Caco-2 (cell line): ENCODE measurements around the gene ITSN2. TPM values are rescaled to one million over a fixed set of nuclear protein-coding genes. Genes with fewer than 3 reads are reported as not detected.

ENCODE experiments used
- BruUV-seq: library from RNA; stranded (reverse); fragments of 400-500 nt; replicated peaks from 2 replicates; lab custom pipeline; 2021; lab: Mats Ljungman, UMichigan
- CTCF ChIA-PET: fragments of 300-600 bp; sonication (Branson Sonifier 250); formaldehyde crosslinking; loops from one replicate; lab custom pipeline; 2022; ENCODE audit warnings: antibody characterized with exemption; lab: Charles Lee
- POLR2A ChIA-PET: fragments of 300-600 bp; sonication (Branson Sonifier 250); formaldehyde crosslinking; loops from one replicate; lab custom pipeline; 2022; ENCODE audit warnings: antibody characterized with exemption; lab: Charles Lee
- DNase-seq, 2 experiments: peaks; one replicate each; pipeline versions ENCODE4 v3.0.0 to v3.0.0-alpha.2; 2020 to 2022
- H3K27me3 ChIP-seq: replicated peaks from 2 replicates; pipeline ENCODE4 v1.6.0; 2011; ENCODE audit warnings: low read length; ENCODE audit not compliant: control insufficient read depth, insufficient read depth
- H3K36me3 ChIP-seq: 2 replicates; pipeline ENCODE4 v1.5.1; 2011; ENCODE audit warnings: low read length; ENCODE audit not compliant: control insufficient read depth, insufficient read depth
- H3K4me1 ChIP-seq: fragments of 250-450 bp; sonication (Bioruptor Pico); 2 replicates; pipeline ENCODE4 v1.5.1; 2020; ENCODE audit warnings: mild to moderate bottlenecking
- H3K4me3 ChIP-seq: 2 replicates; pipeline ENCODE4 v1.5.1; 2011; ENCODE audit warnings: low read depth, mild to moderate bottlenecking, control low read depth, low read length
- H3K9me3 ChIP-seq: fragments of 250-450 bp; sonication (Bioruptor Pico); 2 replicates; pipeline ENCODE4 v1.5.1; 2020; ENCODE audit warnings: mild to moderate bottlenecking, moderate library complexity
- H3K27ac Mint-ChIP-seq: one replicate; pipeline ENCODE4 v1.8.0; 2022; ENCODE audit warnings: mixed read lengths; ENCODE audit not compliant: unreplicated experiment
- H3K27me3 Mint-ChIP-seq: one replicate; pipeline ENCODE4 v1.8.0; 2022; ENCODE audit warnings: mixed read lengths; ENCODE audit not compliant: insufficient read depth, unreplicated experiment
- H3K36me3 Mint-ChIP-seq: one replicate; pipeline ENCODE4 v1.8.0; 2022; ENCODE audit warnings: mild to moderate bottlenecking, mixed read lengths; ENCODE audit not compliant: insufficient read depth, unreplicated experiment
- H3K4me1 Mint-ChIP-seq: one replicate; pipeline ENCODE4 v1.8.0; 2022; ENCODE audit warnings: low read depth, mixed read lengths; ENCODE audit not compliant: unreplicated experiment
- H3K4me3 Mint-ChIP-seq: one replicate; pipeline ENCODE4 v1.8.0; 2022; ENCODE audit warnings: mild to moderate bottlenecking, moderate library complexity, mixed read lengths; ENCODE audit not compliant: unreplicated experiment
- H3K9me3 Mint-ChIP-seq: one replicate; pipeline ENCODE4 v1.8.0; 2022; ENCODE audit warnings: mixed read lengths; ENCODE audit not compliant: unreplicated experiment
- CTCF ChIP-seq, 2 experiments: fragments of 200-600 bp in 1 of 2; IDR thresholded peaks; 1 replicate in 1 of 2; 2 replicates in 1 of 2; pipeline versions ENCODE4 v1.5.1 to v1.8.0; 2011 to 2022; ENCODE audit warnings: antibody characterized with exemption in 1 of 2, control low read depth in 1 of 2, inconsistent platforms in 1 of 2, low read depth in 1 of 2, low read length in 1 of 2, mild to moderate bottlenecking in 1 of 2, moderate library complexity in 1 of 2; ENCODE audit not compliant: insufficient read depth in 1 of 2, severe bottlenecking in 1 of 2, unreplicated experiment in 1 of 2
- intact Hi-C: fragments of 100-400 bp; cut with micrococcal nuclease; formaldehyde crosslinking; loops from one replicate; pipeline ENCODE4 v1.10.0; 2022; ENCODE audit not compliant: unreplicated experiment
- total RNA-seq: library from RNA; stranded (reverse); gene quantifications from 2 replicates; pipeline ENCODE4 v1.2.3, GENCODE V29; 2022

Gene ITSN2
- total RNA-seq, 1 experiment from 2014 or later = 49.4 TPM

GRCh38 chr2:24382363-24383073 is 22.2 kb upstream of the ITSN2 start:
- Mint-ChIP-seq H3K27me3 (no peaks in the 10 kb centered on the region), H3K4me3 (no peak overlapping the region), H3K27ac (no peak overlapping the region), H3K36me3 (no peaks in the 10 kb centered on the region), H3K4me1 (peaks cover 9% of the 10 kb centered on the region), H3K9me3 (no peaks in the 10 kb centered on the region)
- peaks cover 10% of the 10 kb centered on the region for H3K4me1 ChIP-seq
- peak; percentile 73 to 89 for TF ChIP-seq CTCF (IDR thresholded peaks at IDR 0.05; ENCODE audit: insufficient read depth in 1 of 2, low read depth in 1 of 2, low read length in 1 of 2, severe bottlenecking in 1 of 2, unreplicated experiment in 1 of 2)
- no peaks in the 10 kb centered on the region for H3K9me3 ChIP-seq
- H3K36me3 ChIP-seq = no peaks in the 10 kb centered on the region
- intact Hi-C loops = loop anchor here (1.0 to 5.0 kb wide), 3 partner anchors 70 to 298 kb away; partner anchors contain the start of gene TP53I3
- BruUV-seq = no TSS peak
- ChIA-PET CTCF (no interaction called here), POLR2A (no interaction called here)
- no peak overlapping the region for H3K4me3 ChIP-seq
- no peaks in the 10 kb centered on the region for H3K27me3 ChIP-seq
- DNase-seq = peak; percentile 68 to 81

GRCh38 chr2:24380820-24381219 is 20.5 kb upstream of the ITSN2 start:
- Histone ChIP-seq H3K4me3 (no peak overlapping the region), H3K27me3 (no peaks in the 10 kb centered on the region), H3K9me3 (no peaks in the 10 kb centered on the region), H3K4me1 (peaks cover 12% of the 10 kb centered on the region), H3K36me3 (no peaks in the 10 kb centered on the region)
- Mint-ChIP-seq H3K27ac (peak overlapping the region; percentile 37), H3K4me1 (peaks cover 9% of the 10 kb centered on the region), H3K27me3 (no peaks in the 10 kb centered on the region), H3K36me3 (no peaks in the 10 kb centered on the region), H3K9me3 (no peaks in the 10 kb centered on the region), H3K4me3 (no peak overlapping the region)
- CTCF ChIA-PET = no interaction called here
- DNase-seq = peak in 1 of 2 experiments; percentile 35
- intact Hi-C loops = loop anchor here (2.0 to 5.0 kb wide), 3 partner anchors 69 to 392 kb away; no protein-coding TSS in a partner anchor
- POLR2A ChIA-PET = no interaction called here
- TF ChIP-seq CTCF (IDR thresholded peaks at IDR 0.05; ENCODE audit: insufficient read depth in 1 of 2, low read depth in 1 of 2, low read length in 1 of 2, severe bottlenecking in 1 of 2, unreplicated experiment in 1 of 2) = no peak
- BruUV-seq = no TSS peak

- H3K36me3 Mint-ChIP-seq = no peaks in the 10 kb centered on the region
- H3K36me3 ChIP-seq = no peaks in the 10 kb centered on the region
- POLR2A ChIA-PET = interaction anchor here (0.7 kb wide), 1 partner anchor 115 kb away, joined by 3 read pairs; no protein-coding TSS in a partner anchor
- CTCF ChIA-PET = no interaction called here
- H3K27me3 ChIP-seq = no peaks in the 10 kb centered on the region
- no peak for DNase-seq
- peaks cover 10% of the 10 kb centered on the region; the same call in 1 of the 2 replicates for H3K4me1 ChIP-seq
- no peak overlapping the region for H3K4me3 Mint-ChIP-seq
- intact Hi-C loops = no loop called here
- no peaks in the 10 kb centered on the region for H3K4me1 Mint-ChIP-seq
- no peak overlapping the region for H3K4me3 ChIP-seq
- no TSS peak for BruUV-seq
- no peaks in the 10 kb centered on the region for H3K9me3 Mint-ChIP-seq
- H3K27ac Mint-ChIP-seq = no peak overlapping the region
- H3K27me3 Mint-ChIP-seq = no peaks in the 10 kb centered on the region
- no peak for TF ChIP-seq CTCF (IDR thresholded peaks at IDR 0.05; ENCODE audit: insufficient read depth in 1 of 2, low read depth in 1 of 2, low read length in 1 of 2, severe bottlenecking in 1 of 2, unreplicated experiment in 1 of 2)
- no peaks in the 10 kb centered on the region for H3K9me3 ChIP-seq
These were observed 15.2 kb upstream of the ITSN2 start for GRCh38 chr2:24375349-24376087.
